HG02852 (cell line): ENCODE measurements around the gene CRTC3.
"Not testable (repeated sequence)": the region's sequence is repeated elsewhere in the genome, so short reads cannot be mapped to it uniquely, and the experiment has no call there.

Experiments
- ATAC-seq: cut with Tn5 transposase; IDR thresholded peaks from one replicate; pipeline ENCODE4 v1.9.1; 2021; ENCODE audit warnings: mild to moderate bottlenecking, moderate library complexity; ENCODE audit not compliant: unreplicated experiment

The CRTC3 gene

DNA sequence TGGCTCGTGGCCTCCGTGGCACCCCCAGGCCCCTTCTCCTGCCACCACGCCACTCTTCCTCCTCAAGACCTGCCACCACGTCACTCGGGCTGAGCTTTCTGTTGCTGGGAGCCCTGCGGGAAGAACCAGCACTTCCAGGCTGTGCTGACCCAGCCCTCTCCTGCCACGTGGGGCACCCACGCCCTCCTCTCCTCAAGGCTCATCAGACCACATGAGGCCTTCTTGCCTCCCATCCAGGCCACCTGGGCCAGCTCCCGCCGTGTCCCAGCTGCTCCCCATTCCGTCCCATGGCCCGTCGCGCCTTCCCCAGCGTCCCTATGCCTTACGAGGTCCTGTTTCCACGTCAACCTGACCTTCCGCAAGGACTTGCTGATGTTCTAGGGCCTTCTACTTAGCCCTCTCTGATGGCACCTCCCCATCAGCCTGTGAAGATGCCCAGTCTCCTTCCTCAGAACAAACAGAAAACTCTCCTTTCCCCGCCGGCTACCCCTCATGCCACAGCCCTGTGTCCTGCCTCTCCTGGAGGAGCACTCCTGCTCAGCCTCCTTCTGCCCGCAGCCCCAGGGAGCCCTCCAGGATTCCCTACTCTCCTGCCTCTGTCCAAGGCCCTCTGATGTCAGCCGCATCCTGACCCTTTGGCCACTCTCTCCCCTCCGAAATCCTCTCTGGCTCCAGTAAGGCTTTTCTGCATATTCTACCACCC, 116.3 kb downstream of the CRTC3 start:
- no peak for ATAC-seq

- ATAC-seq, result no peak
Observed at GRCh38 chr15:90646662-90647305, 117.1 kb downstream of the CRTC3 start.

DNA sequence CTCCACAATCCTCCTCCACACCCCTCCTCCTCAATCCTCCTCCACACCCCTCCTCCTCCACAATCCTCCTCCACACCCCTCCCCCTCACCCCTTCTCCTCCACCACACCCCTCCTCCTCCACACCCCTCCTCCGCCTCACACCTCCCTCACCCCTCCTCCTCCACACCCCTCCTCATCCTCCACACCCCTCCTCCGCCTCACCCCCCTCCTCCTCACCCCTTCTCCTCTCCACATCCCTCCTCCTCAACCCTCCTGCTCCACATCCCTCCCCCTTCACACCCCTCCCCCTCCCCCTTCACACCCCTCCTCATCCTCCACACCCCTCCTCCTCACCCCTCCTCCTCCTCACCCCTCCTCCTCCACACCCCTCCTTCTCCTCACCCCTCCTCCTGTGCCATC, 117.6 kb downstream of the CRTC3 start:
- no peak for ATAC-seq

DNA sequence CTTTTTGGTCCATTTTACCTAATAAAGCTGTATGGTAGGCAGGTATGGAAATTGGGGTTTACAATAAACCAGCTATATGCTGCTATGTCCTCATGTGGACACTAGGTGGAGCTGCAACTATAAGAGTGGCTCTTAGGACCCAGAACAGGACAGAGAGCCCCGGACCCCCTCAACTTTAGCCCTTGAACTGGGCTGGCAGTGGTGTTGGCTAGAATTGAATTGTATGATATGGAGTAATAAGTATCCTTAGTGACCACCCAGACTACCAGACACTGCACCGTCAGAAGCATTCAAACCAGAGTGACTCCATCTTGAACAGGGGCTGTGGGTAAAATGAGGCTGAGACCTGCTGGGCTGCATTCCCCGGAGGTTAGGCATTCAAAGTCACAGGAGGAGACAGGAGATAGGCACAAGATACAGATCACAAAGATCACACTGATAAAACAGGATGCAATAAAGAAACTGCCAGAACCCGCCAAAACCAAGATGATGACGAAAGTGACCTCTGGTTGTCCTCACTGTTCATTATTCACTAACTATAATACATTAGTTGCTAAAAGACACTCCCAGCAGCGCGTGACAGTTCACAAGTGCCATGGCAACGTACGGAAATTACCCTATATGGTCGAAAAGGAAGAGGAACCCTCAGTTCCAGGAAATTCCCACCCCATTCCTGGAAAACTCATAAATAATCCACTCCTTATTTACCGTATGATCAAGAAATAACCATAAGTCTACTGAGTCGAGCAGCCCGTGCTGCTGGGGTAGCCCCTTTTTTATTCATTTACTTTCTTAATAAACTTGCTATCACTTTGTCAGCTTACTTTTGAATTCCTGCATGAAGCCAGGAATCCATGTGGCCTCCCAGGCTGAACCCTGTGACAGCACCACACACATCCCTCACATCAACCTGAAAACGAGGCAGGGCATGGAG, 118.7 kb downstream of the CRTC3 start:
- ATAC-seq, result no peak

- no peak for ATAC-seq
Observed at GRCh38 chr15:90650117-90650955, 120.6 kb downstream of the CRTC3 start.

- no peak for ATAC-seq
Observed at GRCh38 chr15:90650956-90651689, 121.4 kb downstream of the CRTC3 start.

DNA sequence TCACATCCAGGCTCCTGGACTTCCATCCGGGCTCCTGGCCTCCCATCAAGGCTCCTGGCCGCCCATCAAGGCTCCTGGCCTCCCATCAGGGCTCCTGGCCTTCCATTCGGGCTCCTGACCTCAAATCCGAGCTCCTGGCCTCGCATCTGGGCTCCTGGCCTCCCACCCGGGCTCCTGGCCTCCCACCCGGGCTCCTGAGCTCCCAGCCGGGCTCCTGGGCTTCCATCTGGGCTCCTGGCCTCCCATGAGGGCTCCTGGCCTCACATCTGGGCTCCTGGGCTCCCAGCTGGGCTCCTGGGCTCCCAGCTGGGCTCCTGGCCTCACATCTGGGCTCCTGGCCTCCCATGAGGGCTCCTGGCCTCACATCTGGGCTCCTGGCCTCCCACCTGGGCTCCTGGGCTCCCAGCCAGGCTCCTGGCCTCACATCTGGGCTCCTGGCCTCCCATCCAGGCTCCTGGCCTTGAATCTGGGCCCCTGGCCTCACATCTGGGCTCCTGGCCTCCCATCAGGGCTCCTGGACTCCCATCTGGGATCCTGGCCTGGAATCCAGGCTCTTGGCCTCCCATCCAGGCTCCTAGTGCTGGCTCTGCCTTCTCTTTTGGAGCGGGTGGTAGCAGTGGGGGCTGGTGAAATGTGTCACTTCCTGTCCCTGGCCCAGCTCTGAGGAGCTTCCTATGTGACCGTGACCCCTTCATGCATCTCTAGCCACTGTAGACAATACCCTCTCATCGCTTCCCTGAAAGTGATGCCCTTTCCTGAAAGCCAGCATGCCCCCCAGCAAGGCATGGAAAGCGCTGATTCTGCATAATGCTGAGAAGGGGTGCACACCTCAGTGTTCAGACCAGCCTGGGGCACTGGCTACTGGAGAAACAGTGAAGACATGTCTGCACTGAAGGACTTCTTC, 124.8 kb downstream of the CRTC3 start:
- ATAC-seq, result no peak

DNA sequence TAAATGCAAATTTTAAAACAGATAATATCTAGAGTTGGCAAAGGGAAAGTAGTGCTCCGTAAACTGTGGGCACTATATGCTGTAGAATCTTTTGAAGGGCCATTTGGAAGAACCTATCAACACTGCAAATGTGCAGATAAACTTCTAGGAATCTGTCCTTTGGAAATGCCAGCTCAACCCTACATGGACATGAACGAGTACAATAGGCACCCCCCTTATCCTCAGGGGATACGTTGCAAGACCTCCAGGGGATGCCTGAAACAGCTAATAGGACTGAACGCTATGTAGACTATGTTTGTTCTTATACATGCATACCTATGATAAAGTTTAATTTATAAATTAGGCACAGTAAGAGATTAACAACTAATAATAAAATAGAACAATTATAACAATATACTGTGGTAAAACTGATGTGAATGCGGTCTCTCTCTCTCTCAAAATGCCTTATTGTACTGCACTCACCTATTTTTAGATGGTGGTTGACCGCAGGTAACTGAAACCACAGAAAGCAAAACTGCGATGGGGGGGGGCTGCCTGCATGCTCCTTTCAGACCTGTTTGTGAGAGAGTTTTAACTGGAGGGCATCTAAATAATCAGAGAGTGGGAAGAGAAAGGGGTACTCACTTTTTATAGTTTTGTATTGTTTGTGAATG, 127.9 kb downstream of the CRTC3 start:
- peak; percentile 41 for ATAC-seq

- no peak for ATAC-seq
Observed at GRCh38 chr15:90659481-90659880, 129.8 kb downstream of the CRTC3 start.

- peak; percentile 52 for ATAC-seq
Observed at GRCh38 chr15:90660195-90660998, 130.7 kb downstream of the CRTC3 start.

- not testable (repeated sequence) for ATAC-seq
Observed at GRCh38 chr15:90660999-90661330, 131.2 kb downstream of the CRTC3 start.

GRCh38 chr15:90664081-90664461, 134.3 kb downstream of the CRTC3 start:
- ATAC-seq, result not testable (repeated sequence)

GRCh38 chr15:90664650-90665287, 135.0 kb downstream of the CRTC3 start:
- ATAC-seq, result peak; percentile 5

GRCh38 chr15:90665288-90666134, 135.8 kb downstream of the CRTC3 start:
- peak; percentile 70 for ATAC-seq

- ATAC-seq, result no peak
Observed at GRCh38 chr15:90666135-90666909, 136.6 kb downstream of the CRTC3 start.
